ENCODE measurements around the gene PROSER2.
"Not testable (repeated sequence)": the region's sequence is repeated elsewhere in the genome, so short reads cannot be mapped to it uniquely, and the experiment has no call there.

Gene PROSER2

GRCh38 chr10:11846542-11846941, 23.4 kb downstream of the PROSER2 start:
- H3K9ac ChIP-seq (ENCODE audit: low read length in 5 of 5) = no peak overlapping the region
- H3K9me3 ChIP-seq (ENCODE audit: control insufficient read depth in 5 of 5, low read length in 5 of 5) = no peaks in the 10 kb centered on the region
- H3K27ac ChIP-seq (ENCODE audit: low read depth, low read length) = no peak overlapping the region
- no peaks in the 10 kb centered on the region for H3K27me3 ChIP-seq (ENCODE audit: control insufficient read depth in 5 of 5, insufficient read depth in 4 of 5, low read length in 5 of 5)
- no peaks in the 10 kb centered on the region for H3K4me1 ChIP-seq (ENCODE audit: control insufficient read depth in 5 of 5, insufficient read depth in 5 of 5, low read length in 5 of 5)
- no peak overlapping the region for H3K4me3 ChIP-seq (ENCODE audit: low read depth in 1 of 5, low read length in 5 of 5)
- H3K36me3 ChIP-seq (ENCODE audit: control insufficient read depth in 5 of 5, insufficient read depth in 5 of 5, low read length in 5 of 5) = no peaks in the 10 kb centered on the region

- no peak overlapping the region for H3K27ac ChIP-seq (ENCODE audit: low read depth, low read length)
- no peak overlapping the region for H3K9ac ChIP-seq (ENCODE audit: low read length in 5 of 5)
- H3K4me3 ChIP-seq (ENCODE audit: low read depth in 1 of 5, low read length in 5 of 5) = no peak overlapping the region
- H3K36me3 ChIP-seq (ENCODE audit: control insufficient read depth in 5 of 5, insufficient read depth in 5 of 5, low read length in 5 of 5) = peaks cover 0 to 14% (median 5%) of the 10 kb centered on the region in 5 donors
- H3K9me3 ChIP-seq (ENCODE audit: control insufficient read depth in 5 of 5, low read length in 5 of 5) = no peaks in the 10 kb centered on the region
- H3K4me1 ChIP-seq (ENCODE audit: control insufficient read depth in 5 of 5, insufficient read depth in 5 of 5, low read length in 5 of 5) = no peaks in the 10 kb centered on the region
- no peaks in the 10 kb centered on the region for H3K27me3 ChIP-seq (ENCODE audit: control insufficient read depth in 5 of 5, insufficient read depth in 4 of 5, low read length in 5 of 5)
Measured at GRCh38 chr10:11849277-11849676, 26.1 kb downstream of the PROSER2 start.

GRCh38 chr10:11849911-11850310, 26.8 kb downstream of the PROSER2 start:
- H3K4me1 ChIP-seq (ENCODE audit: control insufficient read depth in 5 of 5, insufficient read depth in 5 of 5, low read length in 5 of 5) = no peaks in the 10 kb centered on the region
- peaks cover 0 to 14% (median 5%) of the 10 kb centered on the region in 5 donors for H3K36me3 ChIP-seq (ENCODE audit: control insufficient read depth in 5 of 5, insufficient read depth in 5 of 5, low read length in 5 of 5)
- no peak overlapping the region for H3K4me3 ChIP-seq (ENCODE audit: low read depth in 1 of 5, low read length in 5 of 5)
- no peaks in the 10 kb centered on the region for H3K9me3 ChIP-seq (ENCODE audit: control insufficient read depth in 5 of 5, low read length in 5 of 5)
- no peaks in the 10 kb centered on the region for H3K27me3 ChIP-seq (ENCODE audit: control insufficient read depth in 5 of 5, insufficient read depth in 4 of 5, low read length in 5 of 5)
- no peak overlapping the region for H3K9ac ChIP-seq (ENCODE audit: low read length in 5 of 5)
- no peak overlapping the region for H3K27ac ChIP-seq (ENCODE audit: low read depth, low read length)

GRCh38 chr10:11851910-11852309, 28.8 kb downstream of the PROSER2 start:
- Histone ChIP-seq H3K27ac (ENCODE audit: low read depth, low read length) (no peak overlapping the region), H3K9me3 (ENCODE audit: control insufficient read depth in 5 of 5, low read length in 5 of 5) (no peaks in the 10 kb centered on the region), H3K4me1 (ENCODE audit: control insufficient read depth in 5 of 5, insufficient read depth in 5 of 5, low read length in 5 of 5) (peaks cover 0 to 2% (median 0%) of the 10 kb centered on the region in 5 donors), H3K4me3 (ENCODE audit: low read depth in 1 of 5, low read length in 5 of 5) (no peak overlapping the region), H3K27me3 (ENCODE audit: control insufficient read depth in 5 of 5, insufficient read depth in 4 of 5, low read length in 5 of 5) (no peaks in the 10 kb centered on the region), H3K36me3 (ENCODE audit: control insufficient read depth in 5 of 5, insufficient read depth in 5 of 5, low read length in 5 of 5) (peaks cover 0 to 14% (median 5%) of the 10 kb centered on the region in 5 donors), H3K9ac (ENCODE audit: low read length in 5 of 5) (no peak overlapping the region)

GRCh38 chr10:11852637-11853036, 29.5 kb downstream of the PROSER2 start:
- peaks cover 0 to 14% (median 5%) of the 10 kb centered on the region in 5 donors for H3K36me3 ChIP-seq (ENCODE audit: control insufficient read depth in 5 of 5, insufficient read depth in 5 of 5, low read length in 5 of 5)
- H3K4me3 ChIP-seq (ENCODE audit: low read depth in 1 of 5, low read length in 5 of 5); H3K4me1 ChIP-seq (ENCODE audit: control insufficient read depth in 5 of 5, insufficient read depth in 5 of 5, low read length in 5 of 5); H3K9me3 ChIP-seq (ENCODE audit: control insufficient read depth in 5 of 5, low read length in 5 of 5); H3K27ac ChIP-seq (ENCODE audit: low read depth, low read length); H3K9ac ChIP-seq (ENCODE audit: low read length in 5 of 5); H3K27me3 ChIP-seq (ENCODE audit: control insufficient read depth in 5 of 5, insufficient read depth in 4 of 5, low read length in 5 of 5): not testable (repeated sequence)

GRCh38 chr10:11853468-11853867, 30.3 kb downstream of the PROSER2 start:
- Histone ChIP-seq H3K27ac (ENCODE audit: low read depth, low read length) (no peak overlapping the region), H3K9ac (ENCODE audit: low read length in 5 of 5) (no peak overlapping the region), H3K36me3 (ENCODE audit: control insufficient read depth in 5 of 5, insufficient read depth in 5 of 5, low read length in 5 of 5) (peaks cover 0 to 14% (median 5%) of the 10 kb centered on the region in 5 donors), H3K4me1 (ENCODE audit: control insufficient read depth in 5 of 5, insufficient read depth in 5 of 5, low read length in 5 of 5) (peaks cover 0 to 4% (median 0%) of the 10 kb centered on the region in 5 donors), H3K4me3 (ENCODE audit: low read depth in 1 of 5, low read length in 5 of 5) (no peak overlapping the region), H3K9me3 (ENCODE audit: control insufficient read depth in 5 of 5, low read length in 5 of 5) (no peaks in the 10 kb centered on the region), H3K27me3 (ENCODE audit: control insufficient read depth in 5 of 5, insufficient read depth in 4 of 5, low read length in 5 of 5) (no peaks in the 10 kb centered on the region)

GRCh38 chr10:11854301-11854700, 31.1 kb downstream of the PROSER2 start:
- Histone ChIP-seq H3K27ac (ENCODE audit: low read depth, low read length) (no peak overlapping the region), H3K36me3 (ENCODE audit: control insufficient read depth in 5 of 5, insufficient read depth in 5 of 5, low read length in 5 of 5) (peaks cover 0 to 14% (median 5%) of the 10 kb centered on the region in 5 donors), H3K27me3 (ENCODE audit: control insufficient read depth in 5 of 5, insufficient read depth in 4 of 5, low read length in 5 of 5) (no peaks in the 10 kb centered on the region), H3K4me1 (ENCODE audit: control insufficient read depth in 5 of 5, insufficient read depth in 5 of 5, low read length in 5 of 5) (peaks cover 0 to 4% (median 0%) of the 10 kb centered on the region in 5 donors), H3K9me3 (ENCODE audit: control insufficient read depth in 5 of 5, low read length in 5 of 5) (no peaks in the 10 kb centered on the region), H3K4me3 (ENCODE audit: low read depth in 1 of 5, low read length in 5 of 5) (no peak overlapping the region), H3K9ac (ENCODE audit: low read length in 5 of 5) (no peak overlapping the region)

GRCh38 chr10:11856089-11856488, 32.9 kb downstream of the PROSER2 start:
- peaks cover 0 to 14% (median 5%) of the 10 kb centered on the region in 5 donors for H3K36me3 ChIP-seq (ENCODE audit: control insufficient read depth in 5 of 5, insufficient read depth in 5 of 5, low read length in 5 of 5)
- H3K27me3 ChIP-seq (ENCODE audit: control insufficient read depth in 5 of 5, insufficient read depth in 4 of 5, low read length in 5 of 5) = no peaks in the 10 kb centered on the region

GRCh38 chr10:11856678-11857077, 33.5 kb downstream of the PROSER2 start:
- H3K4me1 ChIP-seq (ENCODE audit: control insufficient read depth in 5 of 5, insufficient read depth in 5 of 5, low read length in 5 of 5) = peaks cover 0 to 4% (median 0%) of the 10 kb centered on the region in 5 donors
- H3K27ac ChIP-seq (ENCODE audit: low read depth, low read length) = no peak overlapping the region
- H3K36me3 ChIP-seq (ENCODE audit: control insufficient read depth in 5 of 5, insufficient read depth in 5 of 5, low read length in 5 of 5) = peaks cover 0 to 18% (median 8%) of the 10 kb centered on the region in 5 donors
- no peaks in the 10 kb centered on the region for H3K27me3 ChIP-seq (ENCODE audit: control insufficient read depth in 5 of 5, insufficient read depth in 4 of 5, low read length in 5 of 5)
- H3K4me3 ChIP-seq (ENCODE audit: low read depth in 1 of 5, low read length in 5 of 5) = no peak overlapping the region
- no peaks in the 10 kb centered on the region for H3K9me3 ChIP-seq (ENCODE audit: control insufficient read depth in 5 of 5, low read length in 5 of 5)
- no peak overlapping the region for H3K9ac ChIP-seq (ENCODE audit: low read length in 5 of 5)

More at GRCh38 chr10:11856089-11856488, 32.9 kb downstream of the PROSER2 start:
- Histone ChIP-seq H3K9me3 (ENCODE audit: control insufficient read depth in 5 of 5, low read length in 5 of 5) (no peaks in the 10 kb centered on the region), H3K4me1 (ENCODE audit: control insufficient read depth in 5 of 5, insufficient read depth in 5 of 5, low read length in 5 of 5) (peaks cover 0 to 4% (median 0%) of the 10 kb centered on the region in 5 donors), H3K4me3 (ENCODE audit: low read depth in 1 of 5, low read length in 5 of 5) (no peak overlapping the region), H3K9ac (ENCODE audit: low read length in 5 of 5) (no peak overlapping the region), H3K27ac (ENCODE audit: low read depth, low read length) (no peak overlapping the region)

GRCh38 chr10:11858093-11858492, 34.9 kb downstream of the PROSER2 start:
- no peak overlapping the region for H3K9ac ChIP-seq (ENCODE audit: low read length in 5 of 5)
- H3K9me3 ChIP-seq (ENCODE audit: control insufficient read depth in 5 of 5, low read length in 5 of 5) = no peaks in the 10 kb centered on the region
- H3K27ac ChIP-seq (ENCODE audit: low read depth, low read length) = no peak overlapping the region
- H3K4me1 ChIP-seq (ENCODE audit: control insufficient read depth in 5 of 5, insufficient read depth in 5 of 5, low read length in 5 of 5) = peaks cover 0 to 4% (median 0%) of the 10 kb centered on the region in 5 donors
- no peaks in the 10 kb centered on the region for H3K27me3 ChIP-seq (ENCODE audit: control insufficient read depth in 5 of 5, insufficient read depth in 4 of 5, low read length in 5 of 5)
- H3K4me3 ChIP-seq (ENCODE audit: low read depth in 1 of 5, low read length in 5 of 5) = no peak overlapping the region
- H3K36me3 ChIP-seq (ENCODE audit: control insufficient read depth in 5 of 5, insufficient read depth in 5 of 5, low read length in 5 of 5) = peaks cover 0 to 9% (median 8%) of the 10 kb centered on the region in 5 donors

All from subcutaneous abdominal adipose tissue (tissue), 5 donors.